Neural cell (in vitro differentiated cells): ENCODE measurements around the gene PISD. TPM values are rescaled to one million over a fixed set of nuclear protein-coding genes. Genes with fewer than 3 reads are reported as not detected.

ENCODE experiments used
- H2AFZ ChIP-seq: fragments of 200-600, 300-800 bp; sonication (generic), shearing (Covaris generic); 2 replicates; pipeline ENCODE4 v1.6.0; 2014; ENCODE audit warnings: low read depth, mild to moderate bottlenecking, antibody characterized with exemption, low read length, moderate library complexity
- H3F3A ChIP-seq: fragments of 200-600 bp; shearing (Covaris generic); 2 replicates; pipeline ENCODE4 v1.6.1; 2016; ENCODE audit warnings: mild to moderate bottlenecking, moderate library complexity, mixed read lengths, antibody characterized with exemption, low read length; ENCODE audit not compliant: insufficient read depth, poor library complexity, severe bottlenecking
- H3K27ac ChIP-seq: fragments of 200-600, 300-800 bp; sonication (generic), shearing (Covaris generic); 2 replicates; pipeline ENCODE4 v1.5.1; 2014; ENCODE audit warnings: mild to moderate bottlenecking, low read length, moderate library complexity
- H3K27me3 ChIP-seq: fragments of 300-800, 200-600 bp; sonication (generic), shearing (Covaris generic); 2 replicates; pipeline ENCODE4 v1.6.0; 2014; ENCODE audit warnings: mild to moderate bottlenecking, low read depth, low read length, moderate library complexity; ENCODE audit not compliant: insufficient read depth
- H3K36me3 ChIP-seq: fragments of 300-800, 200-600 bp; sonication (generic), shearing (Covaris generic); 2 replicates; pipeline ENCODE4 v1.5.1; 2014; ENCODE audit warnings: mild to moderate bottlenecking, antibody characterized with exemption, low read length, moderate library complexity; ENCODE audit not compliant: insufficient read depth
- H3K4me2 ChIP-seq: fragments of 300-800, 200-600 bp; sonication (generic), shearing (Covaris generic); 2 replicates; pipeline ENCODE4 v1.6.0; 2014; ENCODE audit warnings: mild to moderate bottlenecking, low read length
- H3K4me3 ChIP-seq: fragments of 300-800, 200-600 bp; sonication (generic), shearing (Covaris generic); 2 replicates; pipeline ENCODE4 v1.5.1; 2014; ENCODE audit warnings: mild to moderate bottlenecking, low read length, moderate library complexity
- H3K79me2 ChIP-seq: fragments of 200-600 bp; shearing (Covaris generic); replicated peaks from 2 replicates; pipeline ENCODE4 v1.6.0; 2014; ENCODE audit warnings: mild to moderate bottlenecking, low read length, moderate library complexity; ENCODE audit not compliant: insufficient read depth
- H3K9ac ChIP-seq: fragments of 300-800, 200-600 bp; sonication (generic), shearing (Covaris generic); 2 replicates; pipeline ENCODE4 v1.6.1; 2016; ENCODE audit warnings: mild to moderate bottlenecking, low read length, mixed read lengths
- H3K9me2 ChIP-seq: fragments of 200-600 bp; shearing (Covaris generic); 2 replicates; pipeline ENCODE4 v1.6.1; 2016; ENCODE audit warnings: mild to moderate bottlenecking, low read length, mixed read lengths; ENCODE audit not compliant: insufficient read depth
- H3K9me3 ChIP-seq: fragments of 200-600, 300-800 bp; sonication (generic), shearing (Covaris generic); 2 replicates; pipeline ENCODE4 v1.6.1; 2016; ENCODE audit warnings: mild to moderate bottlenecking, mixed run types, low read length, moderate library complexity, mixed read lengths
- H4K20me1 ChIP-seq: fragments of 200-600 bp; shearing (Covaris generic); 2 replicates; pipeline ENCODE4 v1.6.1; 2016; ENCODE audit warnings: mild to moderate bottlenecking, mixed run types; ENCODE audit not compliant: insufficient read depth
- CTCF ChIP-seq: fragments of 450-650 bp; IDR thresholded peaks from 2 replicates; pipeline ENCODE4 v1.5.1; 2014; ENCODE audit warnings: antibody characterized with exemption, mild to moderate bottlenecking, moderate library complexity; ENCODE audit not compliant: poor library complexity, severe bottlenecking
- EP300 ChIP-seq: fragments of 450-650 bp; conservative IDR thresholded peaks from 2 replicates; pipeline ENCODE4 v1.6.1; 2014; ENCODE audit warnings: antibody characterized with exemption, mild to moderate bottlenecking, moderate library complexity; ENCODE audit not compliant: poor library complexity, severe bottlenecking
- EZH2 ChIP-seq: fragments of 200-600, 300-800 bp; shearing (Covaris generic), sonication (generic); IDR thresholded peaks from 2 replicates; pipeline ENCODE4 v1.6.1; 2014; ENCODE audit warnings: antibody characterized with exemption, low read length, borderline replicate concordance, mild to moderate bottlenecking; ENCODE audit not compliant: insufficient read depth, poor library complexity, severe bottlenecking
- MXI1 ChIP-seq: fragments of 450-650 bp; conservative IDR thresholded peaks from 2 replicates; pipeline ENCODE4 v1.6.1; 2014; ENCODE audit warnings: antibody characterized with exemption, mild to moderate bottlenecking; ENCODE audit not compliant: poor library complexity, severe bottlenecking
- POLR2AphosphoS5 ChIP-seq: IDR thresholded peaks from 2 replicates; pipeline ENCODE4 v1.6.1; 2012
- RAD21 ChIP-seq: fragments of 450-650 bp; conservative IDR thresholded peaks from 2 replicates; pipeline ENCODE4 v1.6.1; 2014; ENCODE audit warnings: antibody characterized with exemption, mild to moderate bottlenecking, moderate library complexity
- SMC3 ChIP-seq: fragments of 450-650 bp; conservative IDR thresholded peaks from 2 replicates; pipeline ENCODE4 v1.6.1; 2014; ENCODE audit warnings: antibody characterized with exemption, mild to moderate bottlenecking, moderate library complexity; ENCODE audit not compliant: poor library complexity
- TAF1 ChIP-seq: IDR thresholded peaks from 2 replicates; pipeline ENCODE4 v1.6.1; 2012; ENCODE audit warnings: low read depth
- polyA plus RNA-seq: library from polyadenylated mRNA; depleted of rRNA; stranded (reverse); fragments of >200 nt; gene quantifications from 2 replicates; pipeline ENCODE4 v1.2.3, GENCODE V29; 2014
- TF ChIP-seq, protein P1 (sequence below): IDR thresholded peaks from 2 replicates; pipeline ENCODE4 v1.6.1; 2012; ENCODE audit warnings: borderline replicate concordance

PISD gene
- polyA plus RNA-seq, 1 donor from 2014 or later, result 50.9 TPM

- Histone ChIP-seq H3K9ac (no peak overlapping the region), H3K4me2 (no peak overlapping the region)
Observed at GRCh38 chr22:31607696-31608095, 54.3 kb downstream of the PISD start.

GRCh38 chr22:31605851-31606585 is 56.0 kb downstream of the PISD start:
- no peaks in the 10 kb centered on the region for H3K79me2 ChIP-seq
- H3K4me3 ChIP-seq, result no peak overlapping the region
- H3K4me2 ChIP-seq, result no peak overlapping the region
- no peaks in the 10 kb centered on the region for H3F3A ChIP-seq
- no peak overlapping the region for H2AFZ ChIP-seq
- H3K9ac ChIP-seq, result no peak overlapping the region
- no peaks in the 10 kb centered on the region for H3K36me3 ChIP-seq
- H3K9me2 ChIP-seq, result no peaks in the 10 kb centered on the region
- H3K9me3 ChIP-seq, result no peaks in the 10 kb centered on the region
- no peaks in the 10 kb centered on the region for H4K20me1 ChIP-seq
- no peak overlapping the region for H3K27ac ChIP-seq
- H3K27me3 ChIP-seq, result no peaks in the 10 kb centered on the region
- TF ChIP-seq POLR2AphosphoS5 (no peak), EP300 (no peak), SMC3 (no peak), EZH2 (no peak), MXI1 (no peak), TAF1 (no peak), CTCF (no peak)
- TF ChIP-seq, protein P1, sequence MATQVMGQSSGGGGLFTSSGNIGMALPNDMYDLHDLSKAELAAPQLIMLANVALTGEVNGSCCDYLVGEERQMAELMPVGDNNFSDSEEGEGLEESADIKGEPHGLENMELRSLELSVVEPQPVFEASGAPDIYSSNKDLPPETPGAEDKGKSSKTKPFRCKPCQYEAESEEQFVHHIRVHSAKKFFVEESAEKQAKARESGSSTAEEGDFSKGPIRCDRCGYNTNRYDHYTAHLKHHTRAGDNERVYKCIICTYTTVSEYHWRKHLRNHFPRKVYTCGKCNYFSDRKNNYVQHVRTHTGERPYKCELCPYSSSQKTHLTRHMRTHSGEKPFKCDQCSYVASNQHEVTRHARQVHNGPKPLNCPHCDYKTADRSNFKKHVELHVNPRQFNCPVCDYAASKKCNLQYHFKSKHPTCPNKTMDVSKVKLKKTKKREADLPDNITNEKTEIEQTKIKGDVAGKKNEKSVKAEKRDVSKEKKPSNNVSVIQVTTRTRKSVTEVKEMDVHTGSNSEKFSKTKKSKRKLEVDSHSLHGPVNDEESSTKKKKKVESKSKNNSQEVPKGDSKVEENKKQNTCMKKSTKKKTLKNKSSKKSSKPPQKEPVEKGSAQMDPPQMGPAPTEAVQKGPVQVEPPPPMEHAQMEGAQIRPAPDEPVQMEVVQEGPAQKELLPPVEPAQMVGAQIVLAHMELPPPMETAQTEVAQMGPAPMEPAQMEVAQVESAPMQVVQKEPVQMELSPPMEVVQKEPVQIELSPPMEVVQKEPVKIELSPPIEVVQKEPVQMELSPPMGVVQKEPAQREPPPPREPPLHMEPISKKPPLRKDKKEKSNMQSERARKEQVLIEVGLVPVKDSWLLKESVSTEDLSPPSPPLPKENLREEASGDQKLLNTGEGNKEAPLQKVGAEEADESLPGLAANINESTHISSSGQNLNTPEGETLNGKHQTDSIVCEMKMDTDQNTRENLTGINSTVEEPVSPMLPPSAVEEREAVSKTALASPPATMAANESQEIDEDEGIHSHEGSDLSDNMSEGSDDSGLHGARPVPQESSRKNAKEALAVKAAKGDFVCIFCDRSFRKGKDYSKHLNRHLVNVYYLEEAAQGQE, result no peak

More at GRCh38 chr22:31607696-31608095, 54.3 kb downstream of the PISD start:
- Histone ChIP-seq H3K9me2 (no peaks in the 10 kb centered on the region), H3K36me3 (no peaks in the 10 kb centered on the region), H3F3A (no peaks in the 10 kb centered on the region), H3K27me3 (no peaks in the 10 kb centered on the region), H3K27ac (no peak overlapping the region), H3K9me3 (no peaks in the 10 kb centered on the region), H3K79me2 (no peaks in the 10 kb centered on the region), H3K4me3 (no peak overlapping the region), H2AFZ (no peak overlapping the region), H4K20me1 (no peaks in the 10 kb centered on the region)
- TF ChIP-seq EP300, result no peak
- TF ChIP-seq, protein P1, result no peak
- no peak for TF ChIP-seq TAF1
- no peak for TF ChIP-seq POLR2AphosphoS5
- TF ChIP-seq SMC3, result no peak
- no peak for TF ChIP-seq CTCF
- no peak for TF ChIP-seq RAD21
- TF ChIP-seq EZH2, result no peak
- TF ChIP-seq MXI1, result no peak
